ENCODE data around the gene RUBCNL. TPM values are rescaled to one million over a fixed set of nuclear protein-coding genes. Genes with fewer than 3 reads are reported as not detected.
"Not testable (repeated sequence)": the region's sequence is repeated elsewhere in the genome, so short reads cannot be mapped to it uniquely, and the experiment has no call there.

RUBCNL gene
- total RNA-seq, 4 donors from 2014 or later = 0.08 to 4.3 (median 2.9) TPM

DNA sequence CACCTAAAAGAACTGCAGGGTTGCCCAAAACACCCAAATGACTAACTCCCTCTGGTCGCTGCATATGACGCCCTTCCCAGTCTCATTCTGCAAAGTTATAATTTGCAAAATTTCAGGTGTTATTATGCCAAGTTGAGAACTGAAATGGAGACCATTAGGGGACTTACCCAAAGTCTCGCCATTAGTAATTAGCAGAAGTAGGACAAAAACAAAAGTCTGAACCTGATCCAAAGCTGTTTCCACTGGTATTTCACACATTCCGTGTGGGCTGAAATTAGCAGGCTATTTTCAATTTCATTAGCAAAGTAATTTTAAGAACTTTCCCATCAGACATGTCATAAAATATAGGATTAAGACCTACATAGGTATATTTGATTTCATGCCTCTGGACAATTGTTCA is 6.8 kb downstream of the RUBCNL start:
- intact Hi-C loops (cut with DNase I; ENCODE audit: low total_unique reads) = no loop called here
- H3K4me3 ChIP-seq (ENCODE audit: low read depth, poor library complexity, severe bottlenecking) = no peak overlapping the region
- no peak for TF ChIP-seq POLR2A (IDR thresholded peaks at IDR 0.05)
- no peak for TF ChIP-seq CTCF (IDR thresholded peaks at IDR 0.05)
- DNase-seq (ENCODE audit: low spot score in 2 of 2) = no peak
- 83 to 87% methylated on average over 4 of the region's 4 CpGs for WGBS, 2 donors

GRCh38 chr13:46379611-46380010 is 7.4 kb downstream of the RUBCNL start:
- TF ChIP-seq CTCF (IDR thresholded peaks at IDR 0.05) (no peak), POLR2A (IDR thresholded peaks at IDR 0.05) (no peak)

GRCh38 chr13:46378411-46378810 is 8.6 kb downstream of the RUBCNL start:
- no peak for DNase-seq (ENCODE audit: low spot score in 2 of 2)
- TF ChIP-seq CTCF (IDR thresholded peaks at IDR 0.05) (no peak), POLR2A (IDR thresholded peaks at IDR 0.05) (no peak)
- 87 to 91% methylated on average over 2 of the region's 2 CpGs for WGBS, 2 donors
- H3K4me3 ChIP-seq (ENCODE audit: low read depth, poor library complexity, severe bottlenecking) = no peak overlapping the region
- intact Hi-C loops (cut with DNase I; ENCODE audit: low total_unique reads) = no loop called here

More at GRCh38 chr13:46379611-46380010, 7.4 kb downstream of the RUBCNL start:
- 78 to 87% methylated on average over 2 of the region's 2 CpGs for WGBS, 2 donors
- intact Hi-C loops (cut with DNase I; ENCODE audit: low total_unique reads) = no loop called here
- no peak overlapping the region for H3K4me3 ChIP-seq (ENCODE audit: low read depth, poor library complexity, severe bottlenecking)
- no peak for DNase-seq (ENCODE audit: low spot score in 2 of 2)

DNA sequence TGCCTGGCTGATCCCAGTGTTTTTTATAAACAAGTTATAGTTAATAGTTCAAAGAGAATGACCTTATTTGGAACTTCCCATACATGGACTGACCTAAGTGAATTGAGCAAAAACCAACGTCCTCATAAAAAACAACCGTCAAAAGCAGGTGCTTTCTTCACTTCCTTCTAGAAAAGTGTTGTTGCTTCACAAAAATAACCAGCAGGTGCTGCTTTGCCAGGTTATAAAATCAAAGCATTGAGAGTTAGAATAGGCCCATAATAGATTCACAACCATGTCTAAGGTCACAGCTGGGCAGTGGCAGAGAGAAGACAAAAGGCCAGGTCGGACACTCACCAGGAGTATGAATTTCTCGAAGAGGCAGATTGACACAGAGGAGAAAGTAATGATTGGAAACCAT is 9.5 kb downstream of the RUBCNL start:
- no peak for TF ChIP-seq CTCF (IDR thresholded peaks at IDR 0.05)
- no peak for DNase-seq (ENCODE audit: low spot score in 2 of 2)
- no peak overlapping the region for H3K4me3 ChIP-seq (ENCODE audit: low read depth, poor library complexity, severe bottlenecking)
- intact Hi-C loops (cut with DNase I; ENCODE audit: low total_unique reads) = no loop called here
- WGBS, 2 donors = 78 to 87% methylated on average over 4 of the region's 4 CpGs

DNA sequence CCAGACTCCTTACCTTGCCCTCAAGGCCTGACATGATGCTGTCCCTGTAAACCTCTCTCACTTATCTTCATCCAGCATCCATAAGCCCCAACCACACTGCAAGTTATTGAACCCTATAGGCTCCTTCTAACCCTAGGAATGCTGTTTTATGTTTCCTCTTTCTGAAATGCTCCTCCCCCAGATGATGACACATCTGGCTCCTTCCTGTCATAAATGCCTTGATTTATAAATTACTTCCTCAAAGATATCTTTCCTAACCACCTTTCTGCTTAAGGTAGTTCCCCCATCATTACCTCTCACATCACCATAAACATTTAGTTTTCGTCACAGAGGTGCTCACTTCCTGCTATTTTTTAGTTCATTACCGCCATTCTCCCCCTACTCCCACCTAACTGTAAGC is 12.3 kb downstream of the RUBCNL start:
- intact Hi-C loops (cut with DNase I; ENCODE audit: low total_unique reads) = no loop called here
- DNase-seq (ENCODE audit: low spot score in 2 of 2) = no peak
- no peak overlapping the region for H3K4me3 ChIP-seq (ENCODE audit: low read depth, poor library complexity, severe bottlenecking)
- TF ChIP-seq CTCF (IDR thresholded peaks at IDR 0.05) = no peak
- no peak for TF ChIP-seq POLR2A (IDR thresholded peaks at IDR 0.05)
- 74 to 82% methylated on average over 2 of the region's 2 CpGs for WGBS, 2 donors

DNA sequence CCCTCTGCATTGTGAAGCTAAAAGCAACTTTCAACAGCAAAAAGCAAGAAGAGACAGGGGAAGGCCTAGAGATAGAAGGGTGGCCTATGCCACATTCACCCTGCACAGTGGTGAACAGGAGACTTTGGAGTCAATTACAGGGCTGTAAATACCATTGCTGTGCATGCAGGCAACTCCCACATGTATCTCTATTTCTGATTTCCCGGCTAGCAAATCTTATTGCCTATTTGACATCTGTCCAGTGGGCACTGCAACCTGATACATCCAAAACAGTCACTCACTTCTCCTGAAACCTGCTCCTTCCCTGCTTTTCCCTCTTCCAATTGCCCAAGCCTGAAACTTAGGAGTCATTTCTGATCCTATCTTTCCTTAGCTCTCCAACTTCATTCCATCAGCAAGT is 13.4 kb downstream of the RUBCNL start:
- no peak overlapping the region for H3K4me3 ChIP-seq (ENCODE audit: low read depth, poor library complexity, severe bottlenecking)
- no peak for DNase-seq (ENCODE audit: low spot score in 2 of 2)
- intact Hi-C loops (cut with DNase I; ENCODE audit: low total_unique reads) = no loop called here
- WGBS, 2 donors = 63 to 70% methylated on average over 1 of the region's 1 CpG
- TF ChIP-seq CTCF (IDR thresholded peaks at IDR 0.05) = no peak
- TF ChIP-seq POLR2A (IDR thresholded peaks at IDR 0.05) = no peak

- DNase-seq (ENCODE audit: low spot score in 2 of 2); H3K4me3 ChIP-seq (ENCODE audit: low read depth, poor library complexity, severe bottlenecking); intact Hi-C loops (cut with DNase I; ENCODE audit: low total_unique reads): not testable (repeated sequence)
- WGBS, 2 donors = 93 to 94% methylated on average over 8 of the region's 8 CpGs
Measured at GRCh38 chr13:46372938-46373337, 14.1 kb downstream of the RUBCNL start.

Measured in lower leg skin (tissue), 4 donors.